Right lobe of liver (tissue), 6 donors: Measurements from ENCODE around the gene DTNA. TPM values are rescaled to one million over a fixed set of nuclear protein-coding genes. Genes with fewer than 3 reads are reported as not detected.
"Not testable (repeated sequence)": the region's sequence is repeated elsewhere in the genome, so short reads cannot be mapped to it uniquely, and the experiment has no call there.

Experiments
- ATAC-seq, 4 donors: fragments of 200-7000 bp; cut with Tn5 transposase; one replicate each; pipeline ENCODE4 v1.9.1; 2020; ENCODE audit warnings: mild to moderate bottlenecking in 4 of 4, moderate library complexity in 4 of 4
- DNase-seq, 3 donors: peaks; one replicate each; pipeline ENCODE4 v3.0.0-alpha.2; 2020
- H3K27ac ChIP-seq, 3 donors: fragments of 200-600 bp; one replicate each; pipeline ENCODE4 v1.8.0; 2022
- H3K27me3 ChIP-seq, 2 donors: fragments of 200-600 bp; one replicate each; pipeline ENCODE4 v1.8.0; 2022
- H3K36me3 ChIP-seq, 4 donors: fragments of 200-600 bp; sonication (generic) in 1 of 4; one replicate each; pipeline versions ENCODE4 v1.5.1 to v1.8.0; 2017 to 2022; ENCODE audit warnings: control low read depth in 1 of 4
- H3K4me1 ChIP-seq, 4 donors: fragments of 200-600 bp; sonication (generic) in 1 of 4; one replicate each; pipeline versions ENCODE4 v1.5.1 to v1.8.0; 2017 to 2022; ENCODE audit warnings: control low read depth in 1 of 4
- H3K4me3 ChIP-seq, 3 donors: fragments of 200-600 bp; one replicate each; pipeline ENCODE4 v1.8.0; 2022
- H3K9me3 ChIP-seq, 4 donors: fragments of 200-600 bp; sonication (generic) in 1 of 4; one replicate each; pipeline versions ENCODE4 v1.5.1 to v1.8.0; 2017 to 2022; ENCODE audit warnings: control low read depth in 1 of 4
- CTCF ChIP-seq, 4 donors: fragments of 200-600 bp in 3 of 4; fragments of 450-650 bp in 1 of 4; IDR thresholded peaks; one replicate each; pipeline versions ENCODE4 v1.5.1 to v1.8.0; 2016 to 2022; ENCODE audit warnings: antibody characterized with exemption in 4 of 4, mild to moderate bottlenecking in 2 of 4
- POLR2A ChIP-seq: fragments of 450-650 bp; IDR thresholded peaks from one replicate; pipeline ENCODE4 v1.6.1; 2017; ENCODE audit warnings: antibody characterized with exemption, mild to moderate bottlenecking
- WGBS: methylation state at CpG from one replicate; pipeline ENCODE4 v1.1.6; 2018; ENCODE audit warnings: low coverage, low lambda C conversion rate; ENCODE audit not compliant: insufficient coverage; ENCODE audit errors: missing lambda C conversion rate; 5-methylcytosine and 5-hydroxymethylcytosine counted together
- intact Hi-C, 2 donors: fragments of 100-400 bp; cut with DNase I; formaldehyde crosslinking; loops; one replicate each; pipeline versions ENCODE4 v1.11.2 to v1.14.1; 2022
- total RNA-seq, 6 experiments: library from RNA; depleted of rRNA in 2 of 6; stranded (reverse); fragments of >200 nt in 2 of 6; fragmentation: NEBNext Ultra II Directional in 3 of 6; extraction: Animal tissue kit (Norgen Biotek cat#: 25700) in 3 of 6; gene quantifications; one replicate each; pipeline versions ENCODE4 v1.1.0 to v1.2.4, GENCODE V29; 2016 to 2023
- donor health status: DM: no; HTN: yes; CAD: no.
- donor health status: DM: no; HTN: no; CAD: no.
- donor health status: DM: no; HTN: no; CAD: no.
- donor health status: DM: no; HTN: yes; CAD: no.
- donor health status: DM: no; HTN: yes; CAD: no.

DTNA gene
- total RNA-seq, 6 experiments from 2014 or later: 0.90 to 29.4 (median 13.7) TPM

GRCh38 chr18:34718610-34719009 is 8.5 kb downstream of the DTNA start:
- ATAC-seq (no peak), DNase-seq (no peak)
- Histone ChIP-seq H3K27ac (no peak overlapping the region), H3K27me3 (no peaks in the 10 kb centered on the region), H3K9me3 (no peaks in the 10 kb centered on the region), H3K36me3 (no peaks in the 10 kb centered on the region), H3K4me1 (no peaks in the 10 kb centered on the region), H3K4me3 (no peak overlapping the region)
- intact Hi-C loops: no loop called here
- TF ChIP-seq POLR2A (no peak), CTCF (IDR thresholded peaks at IDR 0.05) (no peak)
- WGBS: 64% methylated on average over 1 of the region's 1 CpG

DNA sequence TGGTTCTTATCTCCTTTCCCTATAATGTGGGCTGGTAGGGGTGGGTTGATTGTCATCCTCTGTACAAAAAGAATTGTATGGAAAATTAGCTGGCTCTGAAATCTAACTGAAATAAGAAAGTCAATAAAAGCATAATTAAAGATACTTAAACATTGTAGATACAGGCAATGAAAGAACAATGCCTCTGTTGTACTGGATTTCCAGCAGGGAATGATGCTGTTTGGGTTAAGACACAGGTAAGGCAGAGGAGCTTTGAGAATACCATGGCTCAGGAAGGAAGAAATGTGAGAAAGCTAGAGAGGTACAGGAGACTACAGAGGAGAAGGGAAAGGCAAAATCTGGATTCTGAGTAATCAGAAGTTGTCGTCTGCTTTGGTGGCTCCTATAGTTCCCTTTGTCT is 10.1 kb downstream of the DTNA start:
- Histone ChIP-seq H3K4me1 (no peaks in the 10 kb centered on the region), H3K27ac (no peak overlapping the region), H3K36me3 (no peaks in the 10 kb centered on the region), H3K9me3 (no peaks in the 10 kb centered on the region), H3K4me3 (no peak overlapping the region), H3K27me3 (no peaks in the 10 kb centered on the region)
- 60% methylated on average over 1 of the region's 1 CpG for WGBS
- DNase-seq (no peak), ATAC-seq (no peak)
- no peak for TF ChIP-seq POLR2A
- no peak for TF ChIP-seq CTCF (IDR thresholded peaks at IDR 0.05)
- intact Hi-C loops: no loop called here

GRCh38 chr18:34723143-34723542 is 13.0 kb downstream of the DTNA start:
- Histone ChIP-seq H3K27me3 (no peaks in the 10 kb centered on the region), H3K27ac (no peak overlapping the region), H3K36me3 (no peaks in the 10 kb centered on the region), H3K9me3 (no peaks in the 10 kb centered on the region), H3K4me1 (no peaks in the 10 kb centered on the region), H3K4me3 (no peak overlapping the region)
- ATAC-seq (no peak), DNase-seq (no peak)
- intact Hi-C loops: no loop called here
- WGBS: 50% methylated on average over 3 of the region's 3 CpGs
- TF ChIP-seq CTCF (IDR thresholded peaks at IDR 0.05): no peak
- no peak for TF ChIP-seq POLR2A

GRCh38 chr18:34725737-34726136 is 15.6 kb downstream of the DTNA start:
- H3K36me3 ChIP-seq, H3K4me1 ChIP-seq, H3K9me3 ChIP-seq, DNase-seq, H3K27me3 ChIP-seq, ATAC-seq, H3K27ac ChIP-seq, H3K4me3 ChIP-seq, intact Hi-C loops: not testable (repeated sequence)
- WGBS: 92% methylated on average over 6 of the region's 6 CpGs

GRCh38 chr18:34726286-34727004 is 16.3 kb downstream of the DTNA start:
- Histone ChIP-seq H3K36me3 (no peaks in the 10 kb centered on the region), H3K27ac (no peak overlapping the region), H3K4me3 (no peak overlapping the region), H3K27me3 (no peaks in the 10 kb centered on the region), H3K9me3 (no peaks in the 10 kb centered on the region), H3K4me1 (no peaks in the 10 kb centered on the region)
- ATAC-seq: peak in 1 of 4 donors; percentile 49
- TF ChIP-seq POLR2A: no peak
- TF ChIP-seq CTCF (IDR thresholded peaks at IDR 0.05): no peak
- DNase-seq: no peak
- 26% methylated on average over 2 of the region's 5 CpGs for WGBS
- intact Hi-C loops: no loop called here
